HG02938 (cell line): ENCODE results near the gene IL4R.

ENCODE experiments used
- ATAC-seq: cut with Tn5 transposase; IDR thresholded peaks from one replicate; pipeline ENCODE4 v1.9.1; 2021; ENCODE audit warnings: mild to moderate bottlenecking, moderate library complexity; ENCODE audit not compliant: unreplicated experiment

The IL4R gene

DNA sequence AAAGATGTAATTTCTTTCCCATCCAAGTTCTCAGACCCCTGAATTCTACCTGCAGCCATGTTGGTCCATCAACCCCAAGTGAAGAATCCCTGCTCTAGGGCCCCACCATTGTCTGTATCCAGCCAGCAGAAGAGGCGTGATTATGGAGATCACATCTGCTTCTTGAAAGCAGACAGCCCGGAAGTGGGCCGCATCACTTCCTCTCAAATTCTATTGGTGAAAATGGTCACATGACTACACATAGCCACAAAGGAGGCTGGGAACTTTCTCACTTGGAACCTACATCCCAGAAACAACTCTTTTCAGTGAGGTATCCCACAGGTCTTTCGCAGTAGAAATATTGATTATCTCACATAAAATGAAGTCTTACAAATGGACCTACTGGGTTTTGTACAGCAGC lies 40.1 kb downstream of the IL4R start:
- no peak for ATAC-seq

DNA sequence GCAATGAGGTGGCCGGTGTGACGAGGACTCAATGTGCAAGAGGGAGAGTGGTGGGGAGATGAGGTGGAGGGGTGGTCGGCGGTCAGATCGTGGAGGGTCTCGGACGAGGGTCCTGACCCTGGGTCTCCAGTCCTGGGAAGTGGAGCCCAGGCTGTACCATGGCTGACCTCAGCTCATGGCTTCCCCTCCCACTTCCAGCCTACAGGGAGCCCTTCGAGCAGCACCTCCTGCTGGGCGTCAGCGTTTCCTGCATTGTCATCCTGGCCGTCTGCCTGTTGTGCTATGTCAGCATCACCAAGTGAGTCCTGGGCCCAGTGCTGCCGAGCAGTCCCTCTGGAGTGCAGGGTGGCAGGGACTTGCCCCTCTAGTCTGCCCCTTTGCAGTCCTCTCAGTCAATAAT lies 41.8 kb downstream of the IL4R start:
- ATAC-seq: no peak

- no peak for ATAC-seq
These were observed 43.0 kb downstream of the IL4R start for GRCh38 chr16:27356794-27357193.

DNA sequence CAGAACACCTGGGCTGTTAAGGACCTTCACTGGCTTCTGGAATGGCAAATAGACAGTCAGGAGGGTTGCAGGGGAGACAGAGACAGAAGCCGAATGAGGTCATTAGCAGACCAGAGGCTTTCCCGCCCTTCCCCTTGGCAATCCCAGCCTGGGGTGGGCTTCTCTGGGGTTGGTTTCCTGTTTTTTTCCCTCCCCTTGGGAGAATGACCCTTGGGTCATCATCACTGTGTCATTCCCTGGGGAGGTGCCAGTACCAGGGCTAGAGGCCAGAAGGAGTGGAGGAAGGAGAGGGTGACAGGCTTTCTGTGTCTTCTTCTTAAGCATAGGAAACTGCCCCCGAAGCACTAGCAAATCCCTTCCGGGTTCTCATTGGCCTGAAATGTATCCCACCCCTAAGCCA lies 45.3 kb downstream of the IL4R start:
- no peak for ATAC-seq

DNA sequence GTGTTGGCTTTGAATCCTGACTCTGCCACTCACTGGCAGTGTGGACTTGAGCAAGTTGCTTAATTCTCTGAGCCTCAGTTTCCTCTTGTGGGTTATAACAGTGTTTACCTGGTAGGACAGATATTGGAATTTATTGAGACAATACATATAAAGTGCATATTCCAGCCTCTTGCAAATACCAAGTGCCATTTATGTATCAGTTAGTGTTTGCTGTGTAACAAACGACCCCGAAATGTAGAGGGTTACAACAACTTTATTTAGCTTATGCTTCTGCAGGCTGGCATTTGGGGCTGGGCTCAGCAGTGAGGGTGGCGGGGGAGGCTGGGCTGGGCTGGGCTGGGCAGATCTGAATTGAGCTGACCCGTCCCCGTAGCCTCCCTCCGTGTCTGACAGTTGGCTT lies 45.8 kb downstream of the IL4R start:
- no peak for ATAC-seq

GRCh38 chr16:27361987-27362386 lies 48.2 kb downstream of the IL4R start:
- ATAC-seq: no peak

- ATAC-seq: no peak
These were observed 48.9 kb downstream of the IL4R start for GRCh38 chr16:27362570-27363245.

- ATAC-seq: no peak
These were observed 49.5 kb downstream of the IL4R start for GRCh38 chr16:27363246-27363632.

- no peak for ATAC-seq
These were observed 50.0 kb downstream of the IL4R start for GRCh38 chr16:27363797-27364196.

DNA sequence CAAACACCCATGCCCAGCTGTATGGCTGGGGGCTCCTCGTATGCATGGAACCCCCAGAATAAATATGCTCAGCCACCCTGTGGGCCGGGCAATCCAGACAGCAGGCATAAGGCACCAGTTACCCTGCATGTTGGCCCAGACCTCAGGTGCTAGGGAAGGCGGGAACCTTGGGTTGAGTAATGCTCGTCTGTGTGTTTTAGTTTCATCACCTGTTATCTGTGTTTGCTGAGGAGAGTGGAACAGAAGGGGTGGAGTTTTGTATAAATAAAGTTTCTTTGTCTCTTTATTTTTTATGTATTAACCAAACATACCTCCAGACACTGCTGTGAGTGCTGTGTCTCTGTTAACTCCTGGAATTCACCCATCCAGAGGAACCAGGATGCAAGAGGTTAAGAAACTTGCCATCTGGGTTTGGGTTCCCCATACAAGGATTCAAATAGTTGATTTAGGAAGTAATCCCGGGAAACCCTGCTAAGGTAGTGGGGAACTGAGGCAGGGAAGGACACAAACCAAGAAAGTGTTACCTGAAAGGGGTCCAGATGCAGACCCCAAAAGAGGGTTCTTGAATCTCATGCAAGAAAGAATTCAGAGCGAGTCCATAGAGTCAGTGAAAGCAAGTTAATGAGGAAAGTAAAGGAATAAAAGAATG lies 50.8 kb downstream of the IL4R start:
- no peak for ATAC-seq

- no peak for ATAC-seq
These were observed 51.6 kb downstream of the IL4R start for GRCh38 chr16:27365142-27366089.

DNA sequence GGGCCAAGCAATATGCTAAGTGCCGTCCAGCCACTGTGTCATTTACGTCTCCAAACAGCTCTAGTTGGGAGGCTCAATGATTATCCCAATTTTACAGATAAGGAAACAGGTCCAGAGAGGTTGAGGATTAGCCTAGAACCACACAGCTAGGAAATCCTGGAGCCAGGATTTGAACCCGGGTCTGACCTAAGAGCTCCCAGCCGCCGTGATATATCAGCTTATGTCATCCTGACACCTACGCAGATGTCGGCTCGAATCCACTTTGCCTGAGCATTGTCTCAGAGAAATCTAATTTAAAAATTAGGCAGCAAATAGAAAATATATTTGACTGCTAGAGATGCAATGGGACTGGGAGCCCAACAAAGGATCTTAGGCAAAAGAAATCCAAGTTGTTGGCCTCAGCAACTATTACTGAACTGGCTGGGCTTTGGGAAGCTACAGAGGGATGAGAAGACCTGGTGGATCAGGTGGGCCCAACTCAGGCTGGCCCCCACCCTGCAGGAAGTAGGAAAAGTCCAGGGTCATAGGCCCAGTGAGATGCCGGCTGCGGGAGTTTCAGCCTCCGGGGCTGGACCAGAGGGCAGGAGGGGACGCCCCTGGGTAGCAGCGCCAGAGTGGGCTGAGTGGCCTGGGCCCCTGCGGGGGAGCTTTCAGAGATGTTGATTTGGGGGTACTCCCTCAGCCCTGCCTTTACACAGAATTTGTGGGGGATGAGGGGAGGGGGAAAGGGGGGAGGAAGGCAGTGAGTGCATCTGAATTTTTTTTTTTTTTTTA lies 53.1 kb downstream of the IL4R start:
- ATAC-seq: peak; percentile 7

DNA sequence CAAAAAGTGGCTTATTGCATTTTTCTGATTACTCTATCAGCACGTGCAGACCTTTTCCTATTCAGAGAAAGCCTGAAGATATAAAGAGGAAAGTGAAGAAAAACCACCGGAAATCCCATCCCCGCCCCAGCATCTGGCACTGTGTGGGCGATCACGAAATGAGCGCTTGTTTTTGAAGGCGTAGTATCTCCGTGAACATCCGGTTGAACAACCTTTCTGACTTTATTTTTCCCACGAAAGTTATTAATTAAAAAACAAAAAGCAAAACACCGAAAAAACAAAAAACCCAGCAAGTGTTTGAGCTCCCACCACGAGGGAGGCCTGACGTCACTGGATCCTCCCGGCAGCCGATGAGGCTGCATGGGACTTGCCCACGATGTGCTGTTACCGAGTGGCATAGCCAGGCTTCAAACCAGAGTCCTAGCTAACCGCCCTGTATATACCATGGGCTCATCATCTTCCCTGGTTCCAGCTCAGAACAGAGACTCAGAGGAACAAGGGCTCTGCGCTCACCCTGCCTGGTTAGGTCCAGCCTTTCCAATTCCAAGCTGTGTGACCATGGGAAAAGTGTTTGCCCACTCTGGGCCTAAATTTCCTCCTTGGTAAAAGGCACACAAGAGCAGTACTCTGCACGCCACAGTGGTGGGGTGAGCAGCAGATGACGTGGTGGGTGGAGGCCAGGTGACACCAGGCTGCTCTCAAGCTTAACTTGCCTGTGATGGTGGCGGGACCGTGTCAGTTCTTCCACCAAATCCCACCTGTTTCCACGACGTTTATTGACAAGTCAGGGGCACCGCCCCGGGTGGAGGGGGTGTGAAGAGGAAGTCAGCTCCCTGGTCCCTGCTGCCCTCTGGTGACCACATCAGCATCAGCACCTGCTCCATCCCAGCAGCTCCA lies 53.9 kb downstream of the IL4R start:
- peak; percentile 68 for ATAC-seq

- ATAC-seq: no peak
These were observed 54.6 kb downstream of the IL4R start for GRCh38 chr16:27368358-27368722.

DNA sequence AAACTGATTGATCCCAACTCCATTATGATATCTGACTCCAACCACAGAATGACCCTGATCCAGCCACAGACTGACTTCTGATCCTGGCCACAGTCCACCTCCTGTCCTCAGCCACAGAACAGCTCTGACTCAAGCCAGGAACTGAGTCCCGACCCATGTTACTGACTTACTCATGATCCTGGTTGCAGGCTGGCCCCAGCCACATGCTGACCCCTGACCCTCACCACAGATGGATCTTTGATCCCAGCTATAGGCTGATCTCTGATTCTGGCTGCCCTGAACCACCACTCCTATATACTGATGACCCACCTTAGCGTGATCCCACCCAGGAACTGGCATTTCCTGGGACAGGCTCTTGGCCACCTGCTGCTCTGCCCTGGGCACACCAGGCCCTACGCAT lies 56.0 kb downstream of the IL4R start:
- no peak for ATAC-seq

DNA sequence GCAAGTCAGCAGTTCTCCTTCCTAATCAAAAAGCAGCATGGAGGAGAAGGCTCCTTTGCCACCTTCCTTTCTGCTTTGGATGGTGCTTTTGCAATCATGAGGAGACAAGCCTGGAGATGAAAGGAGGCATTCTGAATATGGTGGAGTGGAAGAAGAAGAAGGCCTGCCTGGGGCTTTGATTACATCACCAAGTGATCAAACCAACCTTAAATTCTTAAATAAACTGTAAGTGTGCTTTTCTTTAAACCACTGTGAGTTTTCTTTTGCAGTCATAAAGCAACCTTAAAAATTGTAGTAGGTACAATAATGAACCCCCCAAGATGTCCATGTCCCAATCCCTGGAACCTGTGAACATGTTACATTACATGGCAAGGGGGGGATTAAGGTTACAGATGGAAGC lies 56.5 kb downstream of the IL4R start:
- ATAC-seq: no peak

DNA sequence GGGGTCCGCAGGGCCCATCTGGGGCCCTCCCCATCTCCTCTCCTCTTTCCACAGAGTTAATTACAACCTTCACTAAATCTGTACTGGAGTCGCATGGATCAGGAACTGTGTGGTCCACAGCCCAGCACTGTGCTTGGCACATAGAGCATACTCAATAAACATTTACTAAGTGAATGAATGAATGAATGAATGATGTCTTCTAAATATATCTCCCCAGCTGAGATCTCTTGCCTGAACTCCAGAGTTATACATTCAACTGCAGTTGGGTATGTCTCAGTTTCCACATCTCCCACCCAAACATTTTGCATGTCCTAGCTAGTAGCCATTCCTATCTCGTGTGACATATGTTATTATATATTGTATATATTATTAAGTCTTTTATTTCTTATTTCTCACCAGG lies 59.5 kb downstream of the IL4R start:
- no peak for ATAC-seq

- peak; percentile 16 for ATAC-seq
These were observed 60.5 kb downstream of the IL4R start for GRCh38 chr16:27374221-27374803.

DNA sequence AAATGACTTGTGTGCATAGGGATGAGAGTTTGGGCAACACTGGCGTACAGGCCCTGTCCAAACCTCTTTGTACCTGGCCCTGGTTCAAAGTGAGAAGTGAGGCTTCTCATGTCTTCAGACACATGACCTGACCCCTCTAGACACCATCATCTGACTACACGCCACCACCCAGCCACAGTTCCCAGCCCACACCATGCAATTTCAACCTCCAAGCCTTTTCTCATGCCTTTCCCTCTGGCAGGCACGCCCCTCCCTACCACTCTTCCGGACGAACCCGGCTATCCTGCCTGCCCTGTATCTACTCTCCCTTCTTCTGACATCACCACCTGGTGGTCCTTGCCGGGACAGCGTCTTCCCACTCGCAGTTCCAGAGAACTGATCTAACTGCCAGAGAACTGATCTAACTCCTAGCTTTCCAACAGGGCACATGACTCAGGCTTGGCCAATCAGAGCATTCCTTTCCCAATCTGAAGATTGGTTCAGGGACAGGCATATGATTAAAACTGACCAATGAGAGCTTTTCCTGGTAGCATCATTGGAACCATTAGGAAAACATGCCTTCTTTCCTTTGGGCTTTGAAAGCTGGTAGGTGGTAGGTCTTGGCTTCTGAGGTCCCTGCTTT lies 61.1 kb downstream of the IL4R start:
- ATAC-seq: peak; percentile 41
